ENCODE data around the gene LAMB4.

Gene LAMB4

GRCh38 chr7:108158776-108159175, 28.6 kb upstream of the LAMB4 start:
- no peaks in the 10 kb centered on the region for H3K4me1 ChIP-seq (ENCODE audit: control insufficient read depth, insufficient read depth, low read length)
- no peaks in the 10 kb centered on the region for H3K27me3 ChIP-seq (ENCODE audit: control insufficient read depth, insufficient read depth, low read length, poor library complexity, severe bottlenecking)
- H3K4me3 ChIP-seq (ENCODE audit: insufficient read depth, low read depth, low read length), result no peak overlapping the region
- H3K9me3 ChIP-seq (ENCODE audit: control insufficient read depth, low read length), result no peaks in the 10 kb centered on the region
- H3K27ac ChIP-seq (ENCODE audit: insufficient read depth, low read depth, low read length, poor library complexity, severe bottlenecking), result no peak overlapping the region
- H3K36me3 ChIP-seq (ENCODE audit: control insufficient read depth, insufficient read depth, low read length), result no peaks in the 10 kb centered on the region
- 100% methylated on average over 1 of the region's 1 CpG for WGBS, 2 experiments

GRCh38 chr7:108157606-108158335, 27.6 kb upstream of the LAMB4 start:
- H3K27me3 ChIP-seq (ENCODE audit: control insufficient read depth, insufficient read depth, low read length, poor library complexity, severe bottlenecking), result no peaks in the 10 kb centered on the region
- no peaks in the 10 kb centered on the region for H3K36me3 ChIP-seq (ENCODE audit: control insufficient read depth, insufficient read depth, low read length)
- WGBS, 2 experiments, result 95 to 96% methylated on average over 3 of the region's 4 CpGs
- no peak overlapping the region for H3K27ac ChIP-seq (ENCODE audit: insufficient read depth, low read depth, low read length, poor library complexity, severe bottlenecking)
- no peaks in the 10 kb centered on the region for H3K9me3 ChIP-seq (ENCODE audit: control insufficient read depth, low read length)
- H3K4me1 ChIP-seq (ENCODE audit: control insufficient read depth, insufficient read depth, low read length), result no peaks in the 10 kb centered on the region
- no peak overlapping the region for H3K4me3 ChIP-seq (ENCODE audit: insufficient read depth, low read depth, low read length)

GRCh38 chr7:108156897-108157605, 26.9 kb upstream of the LAMB4 start:
- Histone ChIP-seq H3K4me1 (ENCODE audit: control insufficient read depth, insufficient read depth, low read length) (no peaks in the 10 kb centered on the region), H3K27me3 (ENCODE audit: control insufficient read depth, insufficient read depth, low read length, poor library complexity, severe bottlenecking) (no peaks in the 10 kb centered on the region), H3K9me3 (ENCODE audit: control insufficient read depth, low read length) (no peaks in the 10 kb centered on the region), H3K36me3 (ENCODE audit: control insufficient read depth, insufficient read depth, low read length) (no peaks in the 10 kb centered on the region), H3K27ac (ENCODE audit: insufficient read depth, low read depth, low read length, poor library complexity, severe bottlenecking) (no peak overlapping the region), H3K4me3 (ENCODE audit: insufficient read depth, low read depth, low read length) (no peak overlapping the region)
- WGBS, 2 experiments, result 95 to 100% methylated on average over 2 to 3 of the region's 3 CpGs

GRCh38 chr7:108152198-108152597, 22.0 kb upstream of the LAMB4 start:
- Histone ChIP-seq H3K9me3 (ENCODE audit: control insufficient read depth, low read length) (no peaks in the 10 kb centered on the region), H3K4me1 (ENCODE audit: control insufficient read depth, insufficient read depth, low read length) (no peaks in the 10 kb centered on the region), H3K27ac (ENCODE audit: insufficient read depth, low read depth, low read length, poor library complexity, severe bottlenecking) (no peak overlapping the region), H3K4me3 (ENCODE audit: insufficient read depth, low read depth, low read length) (no peak overlapping the region), H3K27me3 (ENCODE audit: control insufficient read depth, insufficient read depth, low read length, poor library complexity, severe bottlenecking) (no peaks in the 10 kb centered on the region), H3K36me3 (ENCODE audit: control insufficient read depth, insufficient read depth, low read length) (no peaks in the 10 kb centered on the region)
- 46 to 52% methylated on average over 3 of the region's 3 CpGs for WGBS, 2 experiments

- Histone ChIP-seq H3K4me1 (ENCODE audit: control insufficient read depth, insufficient read depth, low read length) (no peaks in the 10 kb centered on the region), H3K27me3 (ENCODE audit: control insufficient read depth, insufficient read depth, low read length, poor library complexity, severe bottlenecking) (no peaks in the 10 kb centered on the region), H3K4me3 (ENCODE audit: insufficient read depth, low read depth, low read length) (no peak overlapping the region), H3K9me3 (ENCODE audit: control insufficient read depth, low read length) (no peaks in the 10 kb centered on the region), H3K36me3 (ENCODE audit: control insufficient read depth, insufficient read depth, low read length) (no peaks in the 10 kb centered on the region), H3K27ac (ENCODE audit: insufficient read depth, low read depth, low read length, poor library complexity, severe bottlenecking) (no peak overlapping the region)
- 92 to 94% methylated on average over 6 of the region's 6 CpGs for WGBS, 2 experiments
These were observed 19.7 kb upstream of the LAMB4 start for GRCh38 chr7:108149908-108150307.

- H3K27me3 ChIP-seq (ENCODE audit: control insufficient read depth, insufficient read depth, low read length, poor library complexity, severe bottlenecking), result no peaks in the 10 kb centered on the region
- WGBS, 2 experiments, result 90 to 97% methylated on average over 4 to 5 of the region's 5 CpGs
- H3K4me1 ChIP-seq (ENCODE audit: control insufficient read depth, insufficient read depth, low read length), result no peaks in the 10 kb centered on the region
- no peaks in the 10 kb centered on the region for H3K9me3 ChIP-seq (ENCODE audit: control insufficient read depth, low read length)
- no peak overlapping the region for H3K4me3 ChIP-seq (ENCODE audit: insufficient read depth, low read depth, low read length)
- no peak overlapping the region for H3K27ac ChIP-seq (ENCODE audit: insufficient read depth, low read depth, low read length, poor library complexity, severe bottlenecking)
- no peaks in the 10 kb centered on the region for H3K36me3 ChIP-seq (ENCODE audit: control insufficient read depth, insufficient read depth, low read length)
These were observed 19.0 kb upstream of the LAMB4 start for GRCh38 chr7:108149119-108149518.

- H3K4me3 ChIP-seq (ENCODE audit: insufficient read depth, low read depth, low read length), result no peak overlapping the region
- no peaks in the 10 kb centered on the region for H3K36me3 ChIP-seq (ENCODE audit: control insufficient read depth, insufficient read depth, low read length)
- H3K9me3 ChIP-seq (ENCODE audit: control insufficient read depth, low read length), result no peaks in the 10 kb centered on the region
- H3K4me1 ChIP-seq (ENCODE audit: control insufficient read depth, insufficient read depth, low read length), result no peaks in the 10 kb centered on the region
- H3K27ac ChIP-seq (ENCODE audit: insufficient read depth, low read depth, low read length, poor library complexity, severe bottlenecking), result no peak overlapping the region
- 91 to 95% methylated on average over 6 of the region's 6 CpGs for WGBS, 2 experiments
- H3K27me3 ChIP-seq (ENCODE audit: control insufficient read depth, insufficient read depth, low read length, poor library complexity, severe bottlenecking), result no peaks in the 10 kb centered on the region
These were observed 16.9 kb upstream of the LAMB4 start for GRCh38 chr7:108147031-108147563.

GRCh38 chr7:108146070-108146842, 16.1 kb upstream of the LAMB4 start:
- Histone ChIP-seq H3K4me1 (ENCODE audit: control insufficient read depth, insufficient read depth, low read length) (no peaks in the 10 kb centered on the region), H3K4me3 (ENCODE audit: insufficient read depth, low read depth, low read length) (peak overlapping the region; percentile 36), H3K36me3 (ENCODE audit: control insufficient read depth, insufficient read depth, low read length) (no peaks in the 10 kb centered on the region), H3K27ac (ENCODE audit: insufficient read depth, low read depth, low read length, poor library complexity, severe bottlenecking) (no peak overlapping the region), H3K9me3 (ENCODE audit: control insufficient read depth, low read length) (no peaks in the 10 kb centered on the region), H3K27me3 (ENCODE audit: control insufficient read depth, insufficient read depth, low read length, poor library complexity, severe bottlenecking) (no peaks in the 10 kb centered on the region)
- WGBS, 2 experiments, result 20 to 25% methylated on average over 12 of the region's 12 CpGs

GRCh38 chr7:108145401-108145800, 15.2 kb upstream of the LAMB4 start:
- Histone ChIP-seq H3K9me3 (ENCODE audit: control insufficient read depth, low read length) (no peaks in the 10 kb centered on the region), H3K4me3 (ENCODE audit: insufficient read depth, low read depth, low read length) (no peak overlapping the region), H3K27ac (ENCODE audit: insufficient read depth, low read depth, low read length, poor library complexity, severe bottlenecking) (no peak overlapping the region), H3K36me3 (ENCODE audit: control insufficient read depth, insufficient read depth, low read length) (no peaks in the 10 kb centered on the region), H3K4me1 (ENCODE audit: control insufficient read depth, insufficient read depth, low read length) (no peaks in the 10 kb centered on the region), H3K27me3 (ENCODE audit: control insufficient read depth, insufficient read depth, low read length, poor library complexity, severe bottlenecking) (no peaks in the 10 kb centered on the region)
- 69 to 74% methylated on average over 7 to 8 of the region's 8 CpGs for WGBS, 2 experiments

- no peaks in the 10 kb centered on the region for H3K4me1 ChIP-seq (ENCODE audit: control insufficient read depth, insufficient read depth, low read length)
- 82 to 83% methylated on average over 2 to 3 of the region's 3 CpGs for WGBS, 2 experiments
- no peak overlapping the region for H3K4me3 ChIP-seq (ENCODE audit: insufficient read depth, low read depth, low read length)
- H3K9me3 ChIP-seq (ENCODE audit: control insufficient read depth, low read length), result no peaks in the 10 kb centered on the region
- H3K36me3 ChIP-seq (ENCODE audit: control insufficient read depth, insufficient read depth, low read length), result no peaks in the 10 kb centered on the region
- no peaks in the 10 kb centered on the region for H3K27me3 ChIP-seq (ENCODE audit: control insufficient read depth, insufficient read depth, low read length, poor library complexity, severe bottlenecking)
- H3K27ac ChIP-seq (ENCODE audit: insufficient read depth, low read depth, low read length, poor library complexity, severe bottlenecking), result no peak overlapping the region
These were observed 14.8 kb upstream of the LAMB4 start for GRCh38 chr7:108144931-108145330.

Data from ectodermal cell (in vitro differentiated cells).